ENCODE measurements around the gene SH3TC2.

The SH3TC2 gene

DNA sequence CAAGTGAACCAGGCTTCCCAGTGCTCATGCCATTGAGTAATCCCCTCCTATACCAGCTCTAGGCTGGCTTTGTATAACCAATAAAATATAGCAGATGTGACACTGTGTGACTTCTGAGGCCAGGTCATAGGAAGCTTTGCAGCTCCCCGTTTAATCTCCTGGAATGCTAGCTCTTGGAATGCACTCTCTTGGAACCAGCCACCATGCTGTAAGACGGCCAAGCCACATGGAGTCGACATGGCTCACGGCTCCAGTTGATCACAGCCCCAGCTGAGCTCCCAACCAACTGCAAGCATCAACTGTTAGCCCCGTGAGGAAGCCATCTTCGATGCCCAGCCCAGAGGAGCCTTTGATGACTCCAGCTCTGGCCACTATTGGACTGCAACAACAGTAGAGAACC, 74.5 kb downstream of the SH3TC2 start:
- TF ChIP-seq, protein P1, sequence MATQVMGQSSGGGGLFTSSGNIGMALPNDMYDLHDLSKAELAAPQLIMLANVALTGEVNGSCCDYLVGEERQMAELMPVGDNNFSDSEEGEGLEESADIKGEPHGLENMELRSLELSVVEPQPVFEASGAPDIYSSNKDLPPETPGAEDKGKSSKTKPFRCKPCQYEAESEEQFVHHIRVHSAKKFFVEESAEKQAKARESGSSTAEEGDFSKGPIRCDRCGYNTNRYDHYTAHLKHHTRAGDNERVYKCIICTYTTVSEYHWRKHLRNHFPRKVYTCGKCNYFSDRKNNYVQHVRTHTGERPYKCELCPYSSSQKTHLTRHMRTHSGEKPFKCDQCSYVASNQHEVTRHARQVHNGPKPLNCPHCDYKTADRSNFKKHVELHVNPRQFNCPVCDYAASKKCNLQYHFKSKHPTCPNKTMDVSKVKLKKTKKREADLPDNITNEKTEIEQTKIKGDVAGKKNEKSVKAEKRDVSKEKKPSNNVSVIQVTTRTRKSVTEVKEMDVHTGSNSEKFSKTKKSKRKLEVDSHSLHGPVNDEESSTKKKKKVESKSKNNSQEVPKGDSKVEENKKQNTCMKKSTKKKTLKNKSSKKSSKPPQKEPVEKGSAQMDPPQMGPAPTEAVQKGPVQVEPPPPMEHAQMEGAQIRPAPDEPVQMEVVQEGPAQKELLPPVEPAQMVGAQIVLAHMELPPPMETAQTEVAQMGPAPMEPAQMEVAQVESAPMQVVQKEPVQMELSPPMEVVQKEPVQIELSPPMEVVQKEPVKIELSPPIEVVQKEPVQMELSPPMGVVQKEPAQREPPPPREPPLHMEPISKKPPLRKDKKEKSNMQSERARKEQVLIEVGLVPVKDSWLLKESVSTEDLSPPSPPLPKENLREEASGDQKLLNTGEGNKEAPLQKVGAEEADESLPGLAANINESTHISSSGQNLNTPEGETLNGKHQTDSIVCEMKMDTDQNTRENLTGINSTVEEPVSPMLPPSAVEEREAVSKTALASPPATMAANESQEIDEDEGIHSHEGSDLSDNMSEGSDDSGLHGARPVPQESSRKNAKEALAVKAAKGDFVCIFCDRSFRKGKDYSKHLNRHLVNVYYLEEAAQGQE (IDR thresholded peaks at IDR 0.05; ENCODE audit: insufficient read depth in 1 of 2, low read depth in 2 of 2, low read length in 2 of 2), result no peak
- TF ChIP-seq SIN3A (IDR thresholded peaks at IDR 0.05; ENCODE audit: borderline replicate concordance, insufficient read depth, low read length) (no peak), FOXP2 (optimal IDR thresholded peaks at IDR 0.05; ENCODE audit: borderline replicate concordance, extremely low read depth, extremely low read length, insufficient read depth) (no peak), TAF1 (IDR thresholded peaks at IDR 0.05; ENCODE audit: borderline replicate concordance, insufficient read depth, low read length) (no peak)

DNA sequence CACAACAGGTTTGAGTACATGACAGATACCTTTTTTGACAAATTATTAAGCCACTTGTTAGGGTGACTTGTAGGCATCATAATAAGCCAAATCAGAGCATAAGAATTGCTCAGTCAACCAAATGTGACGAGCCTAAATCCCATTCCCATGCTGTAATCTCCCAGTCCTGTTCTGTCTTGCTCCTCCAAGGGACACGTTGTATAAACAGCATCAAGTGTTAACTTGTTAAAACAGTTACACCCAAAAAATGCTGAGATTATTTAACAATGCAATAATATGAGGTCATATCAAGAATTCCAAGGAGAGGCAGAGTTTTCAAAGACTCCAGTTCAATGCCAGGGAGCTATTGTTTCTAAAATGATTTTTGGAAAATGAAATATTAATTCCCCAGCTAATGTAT, 76.2 kb downstream of the SH3TC2 start:
- TF ChIP-seq TAF1 (IDR thresholded peaks at IDR 0.05; ENCODE audit: borderline replicate concordance, insufficient read depth, low read length), result no peak
- TF ChIP-seq SIN3A (IDR thresholded peaks at IDR 0.05; ENCODE audit: borderline replicate concordance, insufficient read depth, low read length), result no peak
- TF ChIP-seq, protein P1 (IDR thresholded peaks at IDR 0.05; ENCODE audit: insufficient read depth in 1 of 2, low read depth in 2 of 2, low read length in 2 of 2), result no peak
- no peak for TF ChIP-seq POLR2AphosphoS5 (IDR thresholded peaks at IDR 0.05; ENCODE audit: low read depth, low read length)
- no peak for TF ChIP-seq FOXP2 (optimal IDR thresholded peaks at IDR 0.05; ENCODE audit: borderline replicate concordance, extremely low read depth, extremely low read length, insufficient read depth)

DNA sequence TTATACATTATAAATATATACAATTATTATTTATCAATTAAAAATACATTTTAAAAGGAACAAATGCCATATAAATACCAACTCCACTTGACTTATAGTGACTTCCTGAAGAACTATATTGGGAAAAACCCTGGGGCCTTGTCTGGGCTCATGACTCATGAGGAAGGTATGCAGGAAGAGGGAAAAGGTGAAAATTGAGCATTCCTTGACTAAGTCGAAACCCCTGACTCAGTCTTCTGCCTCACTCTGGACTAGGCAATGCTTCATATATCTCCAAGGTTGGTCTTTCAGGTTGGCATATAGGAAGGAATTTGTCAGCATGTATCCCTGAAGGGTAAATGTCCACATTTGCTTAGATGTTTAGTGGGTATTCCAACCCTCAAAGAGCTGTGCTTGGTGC, 78.5 kb downstream of the SH3TC2 start:
- TF ChIP-seq, protein P1 (IDR thresholded peaks at IDR 0.05; ENCODE audit: insufficient read depth in 1 of 2, low read depth in 2 of 2, low read length in 2 of 2), result no peak
- TF ChIP-seq TAF1 (IDR thresholded peaks at IDR 0.05; ENCODE audit: borderline replicate concordance, insufficient read depth, low read length) (no peak), POLR2AphosphoS5 (IDR thresholded peaks at IDR 0.05; ENCODE audit: low read depth, low read length) (no peak), SIN3A (IDR thresholded peaks at IDR 0.05; ENCODE audit: borderline replicate concordance, insufficient read depth, low read length) (no peak), FOXP2 (optimal IDR thresholded peaks at IDR 0.05; ENCODE audit: borderline replicate concordance, extremely low read depth, extremely low read length, insufficient read depth) (no peak)

DNA sequence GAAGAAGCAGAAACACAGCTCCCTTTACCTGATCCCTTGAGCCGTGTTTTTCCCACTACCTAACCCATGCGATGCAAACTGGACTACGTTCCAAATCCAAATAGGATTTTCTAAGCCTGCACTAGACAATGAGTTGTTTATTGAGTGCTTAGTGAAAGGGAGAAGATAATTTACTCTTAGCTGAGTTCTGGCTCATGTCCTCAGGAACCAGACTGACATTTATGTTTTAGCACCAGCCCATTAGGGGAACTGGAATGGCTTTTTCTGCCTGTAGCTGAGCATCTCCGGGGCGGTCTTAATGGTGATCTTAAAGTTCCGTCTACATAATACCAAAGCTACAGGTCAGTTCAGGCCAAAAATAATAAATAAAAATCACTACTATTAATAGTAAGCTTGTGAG, 81.5 kb downstream of the SH3TC2 start:
- TF ChIP-seq TAF1 (IDR thresholded peaks at IDR 0.05; ENCODE audit: borderline replicate concordance, insufficient read depth, low read length), result no peak
- no peak for TF ChIP-seq FOXP2 (optimal IDR thresholded peaks at IDR 0.05; ENCODE audit: borderline replicate concordance, extremely low read depth, extremely low read length, insufficient read depth)
- no peak for TF ChIP-seq SIN3A (IDR thresholded peaks at IDR 0.05; ENCODE audit: borderline replicate concordance, insufficient read depth, low read length)
- TF ChIP-seq POLR2AphosphoS5 (IDR thresholded peaks at IDR 0.05; ENCODE audit: low read depth, low read length), result no peak
- TF ChIP-seq, protein P1 (IDR thresholded peaks at IDR 0.05; ENCODE audit: insufficient read depth in 1 of 2, low read depth in 2 of 2, low read length in 2 of 2), result no peak

DNA sequence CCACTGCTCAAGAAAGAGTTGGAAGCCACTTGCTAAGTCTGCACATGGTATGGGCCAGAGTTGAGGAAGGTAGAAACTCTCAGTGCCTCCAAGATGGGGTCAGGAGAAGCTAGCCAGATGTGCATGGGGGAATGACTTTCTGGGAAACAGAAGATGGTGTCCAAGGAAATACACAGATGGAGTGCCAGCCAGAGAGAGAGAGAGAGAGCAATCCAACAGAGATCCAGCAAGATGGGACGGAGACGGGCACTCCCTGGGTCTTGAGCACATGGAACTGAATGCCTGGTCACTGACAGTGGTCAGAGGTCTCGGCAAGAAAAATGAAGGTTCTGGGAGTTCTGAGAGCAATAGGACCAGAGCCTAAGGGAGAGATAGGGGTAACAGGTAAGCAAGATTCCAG, 82.1 kb downstream of the SH3TC2 start:
- TF ChIP-seq, protein P1 (IDR thresholded peaks at IDR 0.05; ENCODE audit: insufficient read depth in 1 of 2, low read depth in 2 of 2, low read length in 2 of 2), result no peak
- no peak for TF ChIP-seq TAF1 (IDR thresholded peaks at IDR 0.05; ENCODE audit: borderline replicate concordance, insufficient read depth, low read length)
- TF ChIP-seq FOXP2 (optimal IDR thresholded peaks at IDR 0.05; ENCODE audit: borderline replicate concordance, extremely low read depth, extremely low read length, insufficient read depth), result no peak
- TF ChIP-seq POLR2AphosphoS5 (IDR thresholded peaks at IDR 0.05; ENCODE audit: low read depth, low read length), result no peak
- TF ChIP-seq SIN3A (IDR thresholded peaks at IDR 0.05; ENCODE audit: borderline replicate concordance, insufficient read depth, low read length), result no peak

Measured in PFSK-1 (cell line).